T-helper 17 cell (primary cell): Measurements from ENCODE around the gene MAN2C1. TPM values are rescaled to one million over a fixed set of nuclear protein-coding genes. Genes with fewer than 3 reads are reported as not detected.

ENCODE experiments used
- ATAC-seq: fragments of 150-1000 bp; cut with Tn5 transposase; 2 replicates; pipeline ENCODE4 v1.10.0; 2021; ENCODE audit warnings: mild to moderate bottlenecking, moderate library complexity
- DNase-seq, 3 donors: peaks; one replicate each; pipeline versions ENCODE4 v3.0.0 to v3.0.0-alpha.2; 2020 to 2021
- H3K9me3 ChIP-seq: one replicate; pipeline ENCODE4 v1.7.0; 2013; ENCODE audit warnings: low read length, mild to moderate bottlenecking; ENCODE audit not compliant: control insufficient read depth, poor library complexity, severe bottlenecking
- H3K27ac Mint-ChIP-seq: one replicate; pipeline ENCODE4 v1.8.0; 2022; ENCODE audit warnings: mild to moderate bottlenecking, moderate library complexity, mixed read lengths
- H3K27me3 Mint-ChIP-seq: one replicate; pipeline ENCODE4 v1.8.0; 2022; ENCODE audit warnings: mixed read lengths
- H3K36me3 Mint-ChIP-seq: one replicate; pipeline ENCODE4 v1.8.0; 2022; ENCODE audit warnings: low read depth, mixed read lengths
- H3K4me1 Mint-ChIP-seq: one replicate; pipeline ENCODE4 v1.8.0; 2022; ENCODE audit warnings: mild to moderate bottlenecking, mixed read lengths
- H3K4me3 Mint-ChIP-seq: one replicate; pipeline ENCODE4 v1.8.0; 2022; ENCODE audit warnings: mild to moderate bottlenecking, moderate library complexity, mixed read lengths
- total RNA-seq, 4 donors: library from RNA in 2 of 4; stranded (reverse) in 2 of 4; gene quantifications; one replicate each; pipeline ENCODE4 v1.2.3 and lab custom pipeline; 2022 to 2026

The MAN2C1 gene
- total RNA-seq, 2 donors from 2014 or later, result 344 to 450 TPM

GRCh38 chr15:75368689-75369239, 357 bp upstream of the MAN2C1 start:
- Mint-ChIP-seq H3K4me1 (peaks cover 20% of the 10 kb centered on the region), H3K4me3 (peak overlapping the region; percentile 93), H3K36me3 (no peaks in the 10 kb centered on the region), H3K27me3 (no peaks in the 10 kb centered on the region), H3K27ac (peak overlapping the region; percentile 92)
- no peak for ATAC-seq
- DNase-seq, result no peak
- no peaks in the 10 kb centered on the region for H3K9me3 ChIP-seq

GRCh38 chr15:75367406-75367912, 948 bp downstream of the MAN2C1 start:
- Mint-ChIP-seq H3K4me3 (peak overlapping the region; percentile 93), H3K4me1 (peaks cover 20% of the 10 kb centered on the region), H3K27ac (peak overlapping the region; percentile 92), H3K36me3 (no peaks in the 10 kb centered on the region), H3K27me3 (no peaks in the 10 kb centered on the region)
- ATAC-seq (no peak), DNase-seq (no peak)
- no peaks in the 10 kb centered on the region for H3K9me3 ChIP-seq

GRCh38 chr15:75367006-75367405, 1.4 kb downstream of the MAN2C1 start:
- no peak for ATAC-seq

GRCh38 chr15:75366163-75366562, 2.2 kb downstream of the MAN2C1 start:
- H3K27me3 Mint-ChIP-seq, result no peaks in the 10 kb centered on the region
- no peaks in the 10 kb centered on the region for H3K36me3 Mint-ChIP-seq
- ATAC-seq (no peak), DNase-seq (no peak)
- no peaks in the 10 kb centered on the region for H3K9me3 ChIP-seq
- H3K4me1 Mint-ChIP-seq, result peaks cover 20% of the 10 kb centered on the region
- H3K4me3 Mint-ChIP-seq, result peak overlapping the region; percentile 39
- peak overlapping the region; percentile 92 for H3K27ac Mint-ChIP-seq

More at GRCh38 chr15:75367006-75367405, 1.4 kb downstream of the MAN2C1 start:
- Mint-ChIP-seq H3K27me3 (no peaks in the 10 kb centered on the region), H3K4me1 (peaks cover 20% of the 10 kb centered on the region), H3K4me3 (peak overlapping the region; percentile 93), H3K36me3 (no peaks in the 10 kb centered on the region), H3K27ac (peak overlapping the region; percentile 92)
- DNase-seq, result no peak
- H3K9me3 ChIP-seq, result no peaks in the 10 kb centered on the region

GRCh38 chr15:75364881-75365280, 3.5 kb downstream of the MAN2C1 start:
- H3K27me3 Mint-ChIP-seq, result no peaks in the 10 kb centered on the region
- no peak overlapping the region for H3K27ac Mint-ChIP-seq
- peaks cover 2% of the 10 kb centered on the region for H3K36me3 Mint-ChIP-seq
- ATAC-seq (no peak), DNase-seq (no peak)
- no peak overlapping the region for H3K4me3 Mint-ChIP-seq
- H3K4me1 Mint-ChIP-seq, result peaks cover 22% of the 10 kb centered on the region
- no peaks in the 10 kb centered on the region for H3K9me3 ChIP-seq

GRCh38 chr15:75363786-75364185, 4.6 kb downstream of the MAN2C1 start:
- DNase-seq (no peak), ATAC-seq (no peak)
- Mint-ChIP-seq H3K27me3 (no peaks in the 10 kb centered on the region), H3K4me3 (no peak overlapping the region), H3K27ac (no peak overlapping the region), H3K4me1 (peaks cover 11% of the 10 kb centered on the region), H3K36me3 (peaks cover 2% of the 10 kb centered on the region)
- no peaks in the 10 kb centered on the region for H3K9me3 ChIP-seq

- Mint-ChIP-seq H3K36me3 (peaks cover 2% of the 10 kb centered on the region), H3K4me3 (no peak overlapping the region), H3K27ac (no peak overlapping the region), H3K4me1 (peaks cover 9% of the 10 kb centered on the region), H3K27me3 (no peaks in the 10 kb centered on the region)
- ATAC-seq (no peak), DNase-seq (no peak)
- H3K9me3 ChIP-seq, result no peaks in the 10 kb centered on the region
Measured at GRCh38 chr15:75362642-75363249, 5.7 kb downstream of the MAN2C1 start.

GRCh38 chr15:75361989-75362641, 6.3 kb downstream of the MAN2C1 start:
- H3K36me3 Mint-ChIP-seq, result peaks cover 2% of the 10 kb centered on the region

GRCh38 chr15:75361361-75361988, 6.9 kb downstream of the MAN2C1 start:
- Mint-ChIP-seq H3K4me3 (no peak overlapping the region), H3K27ac (no peak overlapping the region), H3K4me1 (peaks cover 7% of the 10 kb centered on the region), H3K27me3 (no peaks in the 10 kb centered on the region), H3K36me3 (peaks cover 2% of the 10 kb centered on the region)
- no peaks in the 10 kb centered on the region for H3K9me3 ChIP-seq
- no peak for ATAC-seq
- DNase-seq, result no peak

More at GRCh38 chr15:75361989-75362641, 6.3 kb downstream of the MAN2C1 start:
- Mint-ChIP-seq H3K27ac (no peak overlapping the region), H3K4me1 (peaks cover 7% of the 10 kb centered on the region), H3K27me3 (no peaks in the 10 kb centered on the region), H3K4me3 (no peak overlapping the region)
- no peaks in the 10 kb centered on the region for H3K9me3 ChIP-seq
- DNase-seq, result no peak
- no peak for ATAC-seq

GRCh38 chr15:75360856-75361255, 7.6 kb downstream of the MAN2C1 start:
- Mint-ChIP-seq H3K27ac (peak overlapping the region; percentile 74), H3K36me3 (peaks cover 2% of the 10 kb centered on the region), H3K27me3 (no peaks in the 10 kb centered on the region), H3K4me3 (no peak overlapping the region), H3K4me1 (peaks cover 7% of the 10 kb centered on the region)
- no peak for ATAC-seq
- no peaks in the 10 kb centered on the region for H3K9me3 ChIP-seq
- no peak for DNase-seq

- Mint-ChIP-seq H3K27me3 (no peaks in the 10 kb centered on the region), H3K4me3 (no peak overlapping the region), H3K36me3 (peaks cover 2% of the 10 kb centered on the region), H3K4me1 (peaks cover 7% of the 10 kb centered on the region), H3K27ac (peak overlapping the region; percentile 74)
- ATAC-seq, result no peak
- no peaks in the 10 kb centered on the region for H3K9me3 ChIP-seq
- DNase-seq, result no peak
Measured at GRCh38 chr15:75360391-75360790, 8.0 kb downstream of the MAN2C1 start.

- H3K9me3 ChIP-seq, result no peaks in the 10 kb centered on the region
- Mint-ChIP-seq H3K4me1 (peaks cover 7% of the 10 kb centered on the region), H3K27me3 (no peaks in the 10 kb centered on the region), H3K4me3 (no peak overlapping the region), H3K27ac (peak overlapping the region; percentile 74), H3K36me3 (peaks cover 2% of the 10 kb centered on the region)
- no peak for ATAC-seq
- DNase-seq, result no peak
Measured at GRCh38 chr15:75359537-75360250, 8.7 kb downstream of the MAN2C1 start.
